ENCODE measurements around the gene SHH. TPM values are rescaled to one million over a fixed set of nuclear protein-coding genes. Genes with fewer than 3 reads are reported as not detected.

Gene SHH
- total and polyA plus RNA-seq, 7 experiments from 2014 or later, result not detected

GRCh38 chr7:155807065-155807671 is 5.1 kb downstream of the SHH start:
- Histone ChIP-seq H3K4me3 (ENCODE audit: low read length) (no peak overlapping the region), H3K4me1 (ENCODE audit: control insufficient read depth in 2 of 2, insufficient read depth in 2 of 2, low read length in 2 of 2) (no peaks in the 10 kb centered on the region), H3K27me3 (ENCODE audit: control insufficient read depth in 2 of 2, insufficient read depth in 2 of 2, low read length in 2 of 2) (peaks cover 0 to 9% of the 10 kb centered on the region in 2 donors), H3K36me3 (ENCODE audit: control insufficient read depth in 2 of 3, insufficient read depth in 3 of 3, low read length in 3 of 3) (no peaks in the 10 kb centered on the region), H3K27ac (ENCODE audit: low read depth, low read length) (no peak overlapping the region), H3K9me3 (ENCODE audit: control insufficient read depth in 2 of 3, low read length in 3 of 3) (no peaks in the 10 kb centered on the region)
- ChIA-PET CTCF (no interaction called here), POLR2A (no interaction called here)
- DNase-seq (no peak), ATAC-seq (no peak)
- H3K27ac Mint-ChIP-seq, result peak overlapping the region in 1 of 9 donors; percentile 13
- peaks cover 39 to 68% (median 52%) of the 10 kb centered on the region in 5 donors for H3K27me3 Mint-ChIP-seq
- H3K9me3 Mint-ChIP-seq, result peaks cover 0 to 3% (median 0%) of the 10 kb centered on the region in 11 donors
- H3K36me3 Mint-ChIP-seq, result peaks cover 0 to 2% (median 0%) of the 10 kb centered on the region in 5 donors
- intact Hi-C loops (cut with micrococcal nuclease), result loop anchor here in 1 of 2 donors (5.0 to 10.0 kb wide), 4 partner anchors 350 to 1885 kb away; partner anchors contain the start of genes EN2 and RNF32
- peak overlapping the region in 8 of 10 donors; percentile 11 to 67 (median 35) for H3K4me3 Mint-ChIP-seq
- peaks cover 8 to 48% (median 25%) of the 10 kb centered on the region in 7 donors for H3K4me1 Mint-ChIP-seq

- Histone ChIP-seq H3K9me3 (ENCODE audit: control insufficient read depth in 2 of 3, low read length in 3 of 3) (no peaks in the 10 kb centered on the region), H3K27ac (ENCODE audit: low read depth, low read length) (no peak overlapping the region), H3K36me3 (ENCODE audit: control insufficient read depth in 2 of 3, insufficient read depth in 3 of 3, low read length in 3 of 3) (no peaks in the 10 kb centered on the region), H3K27me3 (ENCODE audit: control insufficient read depth in 2 of 2, insufficient read depth in 2 of 2, low read length in 2 of 2) (peaks cover 0 to 8% of the 10 kb centered on the region in 2 donors), H3K4me3 (ENCODE audit: low read length) (no peak overlapping the region), H3K4me1 (ENCODE audit: control insufficient read depth in 2 of 2, insufficient read depth in 2 of 2, low read length in 2 of 2) (no peaks in the 10 kb centered on the region)
- DNase-seq (no peak), ATAC-seq (no peak)
- peak overlapping the region in 1 of 9 donors; percentile 9 for H3K27ac Mint-ChIP-seq
- intact Hi-C loops (cut with micrococcal nuclease), result loop anchor here in 1 of 2 donors (5.0 to 10.0 kb wide), 4 partner anchors 349 to 1886 kb away; partner anchors contain the start of genes EN2 and RNF32
- ChIA-PET POLR2A (no interaction called here), CTCF (no interaction called here)
- H3K36me3 Mint-ChIP-seq, result no peaks in the 10 kb centered on the region
- peak overlapping the region in 8 of 10 donors; percentile 5 to 67 (median 44) for H3K4me3 Mint-ChIP-seq
- peaks cover 0 to 3% (median 0%) of the 10 kb centered on the region in 11 donors for H3K9me3 Mint-ChIP-seq
- H3K27me3 Mint-ChIP-seq, result peaks cover 37 to 65% (median 49%) of the 10 kb centered on the region in 5 donors
- H3K4me1 Mint-ChIP-seq, result peaks cover 3 to 40% (median 17%) of the 10 kb centered on the region in 7 donors
Measured at GRCh38 chr7:155806096-155806871, 6.0 kb downstream of the SHH start.

GRCh38 chr7:155805826-155806095 is 6.5 kb downstream of the SHH start:
- H3K27me3 Mint-ChIP-seq, result peaks cover 37 to 65% (median 49%) of the 10 kb centered on the region in 5 donors
- peaks cover 0 to 9% of the 10 kb centered on the region in 2 donors for H3K27me3 ChIP-seq (ENCODE audit: control insufficient read depth in 2 of 2, insufficient read depth in 2 of 2, low read length in 2 of 2)
- DNase-seq, result no peak

GRCh38 chr7:155804897-155805825 is 7.1 kb downstream of the SHH start:
- H3K36me3 ChIP-seq (ENCODE audit: control insufficient read depth in 2 of 3, insufficient read depth in 3 of 3, low read length in 3 of 3), result no peaks in the 10 kb centered on the region
- Mint-ChIP-seq H3K9me3 (peaks cover 0 to 3% (median 0%) of the 10 kb centered on the region in 11 donors), H3K27me3 (peaks cover 39 to 65% (median 49%) of the 10 kb centered on the region in 5 donors), H3K27ac (no peak overlapping the region), H3K4me1 (peaks cover 3 to 35% (median 17%) of the 10 kb centered on the region in 7 donors), H3K36me3 (no peaks in the 10 kb centered on the region), H3K4me3 (peak overlapping the region; percentile 66 to 85 (median 76))
- peak in 8 of 9 donors; percentile 22 to 78 (median 32) for DNase-seq
- no peaks in the 10 kb centered on the region for H3K9me3 ChIP-seq (ENCODE audit: control insufficient read depth in 2 of 3, low read length in 3 of 3)
- intact Hi-C loops (cut with micrococcal nuclease), result loop anchor here in 1 of 2 donors (2.0 to 10.0 kb wide), 6 partner anchors 296 to 1887 kb away; partner anchors contain the start of genes EN2 and RNF32
- peaks cover 0 to 4% of the 10 kb centered on the region in 2 donors for H3K27me3 ChIP-seq (ENCODE audit: control insufficient read depth in 2 of 2, insufficient read depth in 2 of 2, low read length in 2 of 2)
- ChIA-PET CTCF (no interaction called here), POLR2A (no interaction called here)
- no peaks in the 10 kb centered on the region for H3K4me1 ChIP-seq (ENCODE audit: control insufficient read depth in 2 of 2, insufficient read depth in 2 of 2, low read length in 2 of 2)
- ATAC-seq, result peak; percentile 63
- peak overlapping the region; percentile 47 for H3K4me3 ChIP-seq (ENCODE audit: low read length)
- no peak overlapping the region for H3K27ac ChIP-seq (ENCODE audit: low read depth, low read length)

More at GRCh38 chr7:155805826-155806095, 6.5 kb downstream of the SHH start:
- peaks cover 0 to 3% (median 0%) of the 10 kb centered on the region in 11 donors for H3K9me3 Mint-ChIP-seq
- Histone ChIP-seq H3K36me3 (ENCODE audit: control insufficient read depth in 2 of 3, insufficient read depth in 3 of 3, low read length in 3 of 3) (no peaks in the 10 kb centered on the region), H3K4me1 (ENCODE audit: control insufficient read depth in 2 of 2, insufficient read depth in 2 of 2, low read length in 2 of 2) (no peaks in the 10 kb centered on the region), H3K4me3 (ENCODE audit: low read length) (no peak overlapping the region), H3K27ac (ENCODE audit: low read depth, low read length) (no peak overlapping the region), H3K9me3 (ENCODE audit: control insufficient read depth in 2 of 3, low read length in 3 of 3) (no peaks in the 10 kb centered on the region)
- no peaks in the 10 kb centered on the region for H3K36me3 Mint-ChIP-seq
- peaks cover 3 to 36% (median 17%) of the 10 kb centered on the region in 7 donors for H3K4me1 Mint-ChIP-seq
- intact Hi-C loops (cut with micrococcal nuclease), result loop anchor here in 1 of 2 donors (2.0 to 10.0 kb wide), 5 partner anchors 297 to 1887 kb away; partner anchors contain the start of genes EN2 and RNF32
- no peak overlapping the region for H3K27ac Mint-ChIP-seq
- peak overlapping the region in 2 of 10 donors; percentile 48 to 67 for H3K4me3 Mint-ChIP-seq
- ATAC-seq, result no peak
- POLR2A ChIA-PET, result no interaction called here
- CTCF ChIA-PET, result no interaction called here

GRCh38 chr7:155804431-155804831 is 7.8 kb downstream of the SHH start:
- no peaks in the 10 kb centered on the region for H3K36me3 ChIP-seq (ENCODE audit: control insufficient read depth in 2 of 3, insufficient read depth in 3 of 3, low read length in 3 of 3)
- H3K9me3 ChIP-seq (ENCODE audit: control insufficient read depth in 2 of 3, low read length in 3 of 3), result no peaks in the 10 kb centered on the region
- no peak overlapping the region for H3K27ac Mint-ChIP-seq
- H3K27me3 Mint-ChIP-seq, result peaks cover 46 to 71% (median 55%) of the 10 kb centered on the region in 5 donors
- peak overlapping the region in 9 of 10 donors; percentile 10 to 75 (median 52) for H3K4me3 Mint-ChIP-seq
- DNase-seq (no peak), ATAC-seq (no peak)
- H3K36me3 Mint-ChIP-seq, result no peaks in the 10 kb centered on the region
- H3K4me1 Mint-ChIP-seq, result peaks cover 3 to 34% (median 17%) of the 10 kb centered on the region in 7 donors
- intact Hi-C loops (cut with micrococcal nuclease), result loop anchor here in 1 of 2 donors (2.0 to 10.0 kb wide), 3 partner anchors 296 to 1198 kb away; partner anchors contain the start of gene RNF32
- ChIA-PET CTCF (no interaction called here), POLR2A (no interaction called here)
- peaks cover 0 to 3% (median 0%) of the 10 kb centered on the region in 11 donors for H3K9me3 Mint-ChIP-seq
- H3K27me3 ChIP-seq (ENCODE audit: control insufficient read depth in 2 of 2, insufficient read depth in 2 of 2, low read length in 2 of 2), result peaks cover 0 to 3% of the 10 kb centered on the region in 2 donors
- no peaks in the 10 kb centered on the region for H3K4me1 ChIP-seq (ENCODE audit: control insufficient read depth in 2 of 2, insufficient read depth in 2 of 2, low read length in 2 of 2)
- no peak overlapping the region for H3K4me3 ChIP-seq (ENCODE audit: low read length)
- no peak overlapping the region for H3K27ac ChIP-seq (ENCODE audit: low read depth, low read length)
